ENCODE results near the gene HES2.
"Not testable (repeated sequence)": the region's sequence is repeated elsewhere in the genome, so short reads cannot be mapped to it uniquely, and the experiment has no call there.

Gene HES2

GRCh38 chr1:6384135-6384534, 35.6 kb downstream of the HES2 start:
- no peak for DNase-seq

- no peak for DNase-seq
Observed at GRCh38 chr1:6380037-6380436, 39.7 kb downstream of the HES2 start.

GRCh38 chr1:6378096-6378746, 41.5 kb downstream of the HES2 start:
- no peak for DNase-seq

- no peak for DNase-seq
Observed at GRCh38 chr1:6373961-6374720, 45.6 kb downstream of the HES2 start.

GRCh38 chr1:6372236-6372635, 47.5 kb downstream of the HES2 start:
- not testable (repeated sequence) for DNase-seq

- no peak for DNase-seq
Observed at GRCh38 chr1:6370006-6370405, 49.7 kb downstream of the HES2 start.

GRCh38 chr1:6367381-6368012, 52.2 kb downstream of the HES2 start:
- no peak for DNase-seq

GRCh38 chr1:6365047-6365446, 54.7 kb downstream of the HES2 start:
- no peak for DNase-seq

- not testable (repeated sequence) for DNase-seq
Observed at GRCh38 chr1:6363085-6363884, 56.4 kb downstream of the HES2 start.

Measured in NCI-H1930 (cell line).